HG02981 (cell line): ENCODE data around the gene NTM.

ENCODE experiments used
- ATAC-seq: cut with Tn5 transposase; IDR thresholded peaks from one replicate; pipeline ENCODE4 v1.9.1; 2021; ENCODE audit warnings: mild to moderate bottlenecking, moderate library complexity; ENCODE audit not compliant: unreplicated experiment

Gene NTM

GRCh38 chr11:132257871-132258270, 887.5 kb downstream of the NTM start:
- no peak for ATAC-seq

GRCh38 chr11:132258875-132259274, 888.5 kb downstream of the NTM start:
- no peak for ATAC-seq

DNA sequence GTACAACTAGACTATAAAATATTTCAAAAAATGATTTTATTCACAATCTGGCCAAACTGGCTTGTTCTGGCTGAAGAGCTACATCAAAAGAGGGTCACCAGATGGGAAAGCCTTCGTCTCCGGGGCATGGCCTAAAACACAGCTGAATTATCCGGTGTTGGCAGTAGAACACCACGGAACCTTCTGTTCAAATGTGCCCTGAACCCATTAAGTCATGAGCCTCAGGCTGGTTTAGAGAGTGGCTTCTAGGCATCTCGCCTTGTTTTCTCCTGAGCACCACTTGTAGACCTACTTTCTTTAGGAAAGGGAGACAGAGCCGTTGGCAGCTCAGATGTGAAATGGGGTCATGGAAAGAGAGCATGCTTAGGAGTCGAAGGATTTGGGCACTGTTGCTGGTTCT, 890.2 kb downstream of the NTM start:
- no peak for ATAC-seq

- no peak for ATAC-seq
Measured at GRCh38 chr11:132263241-132263640, 892.8 kb downstream of the NTM start.

DNA sequence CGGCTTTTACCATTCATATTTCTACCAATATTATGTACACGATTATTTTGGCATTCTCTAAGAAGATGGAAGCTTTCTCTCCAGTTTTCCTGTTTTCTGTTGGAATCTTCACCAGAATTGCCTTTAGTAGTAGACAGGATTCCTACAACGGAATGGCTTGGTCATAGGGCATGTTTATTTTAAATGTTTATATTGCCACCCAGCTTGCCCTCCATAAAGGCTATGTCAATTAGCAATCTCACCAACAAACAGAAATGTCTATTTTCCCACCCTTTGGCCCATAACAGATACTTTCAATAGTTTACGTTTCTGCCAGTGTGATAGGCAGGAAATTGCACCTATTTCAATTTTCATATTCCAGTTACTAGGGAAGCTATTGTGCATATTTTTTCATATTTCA, 893.5 kb downstream of the NTM start:
- ATAC-seq: no peak

- no peak for ATAC-seq
Measured at GRCh38 chr11:132264616-132265015, 894.2 kb downstream of the NTM start.

GRCh38 chr11:132278801-132279574, 908.6 kb downstream of the NTM start:
- ATAC-seq: no peak

GRCh38 chr11:132284048-132284447, 913.6 kb downstream of the NTM start:
- ATAC-seq: no peak

GRCh38 chr11:132284611-132285010, 914.2 kb downstream of the NTM start:
- no peak for ATAC-seq

- no peak for ATAC-seq
Measured at GRCh38 chr11:132285631-132286030, 915.2 kb downstream of the NTM start.

DNA sequence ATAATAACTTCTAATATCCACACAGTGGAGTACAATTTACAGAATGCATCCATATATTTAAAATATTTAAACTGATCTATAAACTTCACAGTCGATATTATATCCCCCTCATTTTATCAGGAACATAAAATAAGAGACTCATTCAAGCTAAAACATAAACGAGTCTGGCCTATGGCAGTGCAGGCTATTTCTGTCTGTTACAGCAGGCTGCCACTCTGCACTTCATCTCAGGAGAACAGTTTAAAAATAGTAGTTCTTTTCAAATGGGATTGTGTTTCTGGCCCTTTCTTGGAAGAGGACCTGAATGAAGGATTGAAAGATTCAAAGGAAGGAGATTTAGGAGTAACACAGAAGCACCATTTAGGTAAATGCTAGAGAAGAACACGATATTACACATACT, 915.7 kb downstream of the NTM start:
- ATAC-seq: no peak

DNA sequence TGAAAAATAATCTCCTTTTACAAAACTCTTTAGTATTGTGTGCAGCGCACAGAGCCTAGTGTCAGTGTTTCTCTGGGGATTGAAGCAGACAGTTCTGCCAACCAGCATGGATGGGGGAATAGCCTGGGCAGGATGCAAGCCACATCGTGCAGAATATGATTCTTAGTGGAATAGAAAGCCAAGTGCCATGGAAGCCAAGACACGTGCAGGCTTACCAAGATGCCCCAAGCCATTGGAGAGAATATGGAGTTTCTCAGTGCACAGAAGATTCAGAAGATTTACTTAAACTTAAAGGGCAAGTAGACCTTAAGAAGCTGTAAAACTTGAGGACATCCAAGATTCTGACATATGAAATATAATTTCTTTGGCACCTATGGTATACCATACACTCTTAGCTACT, 917.6 kb downstream of the NTM start:
- ATAC-seq: no peak

GRCh38 chr11:132289590-132290256, 919.3 kb downstream of the NTM start:
- no peak for ATAC-seq

GRCh38 chr11:132293586-132293985, 923.2 kb downstream of the NTM start:
- no peak for ATAC-seq

- ATAC-seq: no peak
Measured at GRCh38 chr11:132296946-132297610, 926.7 kb downstream of the NTM start.

GRCh38 chr11:132298357-132298756, 927.9 kb downstream of the NTM start:
- no peak for ATAC-seq

DNA sequence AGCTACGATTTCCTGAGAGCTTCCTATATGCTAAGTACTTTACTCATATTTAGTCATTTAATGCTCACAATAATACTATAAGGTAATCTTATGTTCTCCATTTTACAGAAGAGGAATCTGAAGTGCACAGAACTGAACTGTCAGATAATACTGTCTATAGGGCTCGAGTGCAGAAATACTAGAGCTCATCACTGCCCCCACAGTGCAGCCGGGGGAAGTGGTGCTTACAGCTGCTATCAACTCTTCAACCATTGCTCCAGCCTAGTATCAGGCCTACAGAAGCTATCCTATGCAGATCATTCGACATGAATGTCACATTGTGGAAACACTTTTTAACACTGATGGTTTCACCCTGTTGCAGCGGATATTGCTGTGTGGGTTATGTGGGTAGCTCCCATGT, 929.9 kb downstream of the NTM start:
- no peak for ATAC-seq

DNA sequence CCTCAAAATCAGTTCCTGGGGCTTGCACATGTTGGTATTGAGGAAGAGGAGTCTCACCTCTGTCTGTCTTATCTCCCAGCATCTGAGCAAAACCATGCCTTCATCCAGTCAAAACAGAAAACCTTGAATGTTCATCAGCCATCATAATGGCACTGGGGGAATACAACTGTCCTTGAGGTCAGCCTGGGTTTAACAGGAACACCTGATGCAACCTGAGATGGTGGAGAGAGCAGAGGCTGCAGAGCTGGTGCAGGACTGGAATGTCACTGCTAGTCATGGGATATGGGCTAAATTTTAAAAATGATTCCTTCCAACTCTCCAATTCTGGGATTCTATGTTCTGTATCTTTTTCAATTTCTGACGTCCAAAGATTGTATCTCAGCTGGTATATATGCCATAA, 931.0 kb downstream of the NTM start:
- no peak for ATAC-seq

- no peak for ATAC-seq
Measured at GRCh38 chr11:132301900-132302299, 931.5 kb downstream of the NTM start.

DNA sequence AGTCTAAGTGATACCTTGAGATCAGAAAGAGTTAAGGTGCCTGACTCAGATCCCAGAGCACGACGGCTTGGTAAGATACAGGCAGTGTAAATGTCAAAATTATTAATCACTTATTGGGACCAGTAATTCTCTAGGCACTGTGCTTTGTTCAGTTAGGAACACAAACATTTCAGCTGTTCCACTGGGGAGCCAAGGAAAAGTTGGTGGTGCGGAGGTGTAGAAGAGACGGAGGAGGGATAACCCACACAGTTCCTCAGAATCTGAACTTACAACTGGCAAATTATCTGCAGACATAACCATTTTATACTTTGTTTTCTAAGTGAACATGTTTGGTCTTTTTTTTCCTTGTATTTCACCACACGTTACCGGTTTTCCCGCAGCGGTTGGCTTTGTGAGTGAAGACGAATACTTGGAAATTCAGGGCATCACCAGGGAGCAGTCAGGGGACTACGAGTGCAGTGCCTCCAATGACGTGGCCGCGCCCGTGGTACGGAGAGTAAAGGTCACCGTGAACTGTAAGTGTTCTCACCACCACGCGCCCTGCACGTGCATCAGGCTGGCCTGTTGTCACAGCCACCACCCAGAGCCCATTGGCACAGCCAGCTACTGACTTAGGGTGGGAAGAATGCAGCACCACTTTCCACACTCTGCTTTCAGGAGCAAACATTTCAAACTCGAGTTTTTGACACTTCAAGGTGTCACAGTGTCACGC, 937.0 kb downstream of the NTM start:
- ATAC-seq: no peak
